HG03025 (cell line): Measurements from ENCODE around the gene PDZD7.
"Not testable (repeated sequence)": the region's sequence is repeated elsewhere in the genome, so short reads cannot be mapped to it uniquely, and the experiment has no call there.

Experiments used
- ATAC-seq: cut with Tn5 transposase; IDR thresholded peaks from one replicate; pipeline ENCODE4 v1.9.1; 2021; ENCODE audit warnings: mild to moderate bottlenecking, moderate library complexity; ENCODE audit not compliant: unreplicated experiment, low FRiP score

PDZD7 gene

GRCh38 chr10:100986623-100986951, 44.3 kb downstream of the PDZD7 start:
- no peak for ATAC-seq

- ATAC-seq: no peak
These were observed 45.6 kb downstream of the PDZD7 start for GRCh38 chr10:100985336-100985735.

GRCh38 chr10:100984672-100985177, 46.2 kb downstream of the PDZD7 start:
- ATAC-seq: no peak

GRCh38 chr10:100983868-100984671, 46.9 kb downstream of the PDZD7 start:
- no peak for ATAC-seq

- ATAC-seq: no peak
These were observed 47.8 kb downstream of the PDZD7 start for GRCh38 chr10:100982916-100983830.

- ATAC-seq: no peak
These were observed 49.7 kb downstream of the PDZD7 start for GRCh38 chr10:100981178-100981772.

GRCh38 chr10:100980711-100981110, 50.2 kb downstream of the PDZD7 start:
- no peak for ATAC-seq

GRCh38 chr10:100980311-100980710, 50.6 kb downstream of the PDZD7 start:
- ATAC-seq: no peak

GRCh38 chr10:100979791-100980272, 51.1 kb downstream of the PDZD7 start:
- ATAC-seq: no peak

- no peak for ATAC-seq
These were observed 52.1 kb downstream of the PDZD7 start for GRCh38 chr10:100978901-100979195.

- no peak for ATAC-seq
These were observed 52.6 kb downstream of the PDZD7 start for GRCh38 chr10:100978121-100978900.

GRCh38 chr10:100977436-100977835, 53.5 kb downstream of the PDZD7 start:
- no peak for ATAC-seq

- ATAC-seq: no peak
These were observed 54.0 kb downstream of the PDZD7 start for GRCh38 chr10:100976906-100977305.

- ATAC-seq: not testable (repeated sequence)
These were observed 55.5 kb downstream of the PDZD7 start for GRCh38 chr10:100975397-100975796.

GRCh38 chr10:100972904-100973535, 57.9 kb downstream of the PDZD7 start:
- ATAC-seq: no peak

GRCh38 chr10:100972115-100972903, 58.6 kb downstream of the PDZD7 start:
- no peak for ATAC-seq

- no peak for ATAC-seq
These were observed 59.8 kb downstream of the PDZD7 start for GRCh38 chr10:100970914-100971811.
